Activated effector memory CD4-positive, alpha-beta T cell treated with anti-CD3 and anti-CD28 coated beads, Interleukin-2, amount 50 U/mL, for 16 hours (primary cell): Measurements from ENCODE around the gene MYH7.
A peak's percentile ranks its signal among the peaks of the same experiment; 100 is the strongest.

ENCODE experiments used
- DNase-seq: peaks from one replicate; pipeline ENCODE4 v3.0.0-alpha.2; 2020

Gene MYH7

DNA sequence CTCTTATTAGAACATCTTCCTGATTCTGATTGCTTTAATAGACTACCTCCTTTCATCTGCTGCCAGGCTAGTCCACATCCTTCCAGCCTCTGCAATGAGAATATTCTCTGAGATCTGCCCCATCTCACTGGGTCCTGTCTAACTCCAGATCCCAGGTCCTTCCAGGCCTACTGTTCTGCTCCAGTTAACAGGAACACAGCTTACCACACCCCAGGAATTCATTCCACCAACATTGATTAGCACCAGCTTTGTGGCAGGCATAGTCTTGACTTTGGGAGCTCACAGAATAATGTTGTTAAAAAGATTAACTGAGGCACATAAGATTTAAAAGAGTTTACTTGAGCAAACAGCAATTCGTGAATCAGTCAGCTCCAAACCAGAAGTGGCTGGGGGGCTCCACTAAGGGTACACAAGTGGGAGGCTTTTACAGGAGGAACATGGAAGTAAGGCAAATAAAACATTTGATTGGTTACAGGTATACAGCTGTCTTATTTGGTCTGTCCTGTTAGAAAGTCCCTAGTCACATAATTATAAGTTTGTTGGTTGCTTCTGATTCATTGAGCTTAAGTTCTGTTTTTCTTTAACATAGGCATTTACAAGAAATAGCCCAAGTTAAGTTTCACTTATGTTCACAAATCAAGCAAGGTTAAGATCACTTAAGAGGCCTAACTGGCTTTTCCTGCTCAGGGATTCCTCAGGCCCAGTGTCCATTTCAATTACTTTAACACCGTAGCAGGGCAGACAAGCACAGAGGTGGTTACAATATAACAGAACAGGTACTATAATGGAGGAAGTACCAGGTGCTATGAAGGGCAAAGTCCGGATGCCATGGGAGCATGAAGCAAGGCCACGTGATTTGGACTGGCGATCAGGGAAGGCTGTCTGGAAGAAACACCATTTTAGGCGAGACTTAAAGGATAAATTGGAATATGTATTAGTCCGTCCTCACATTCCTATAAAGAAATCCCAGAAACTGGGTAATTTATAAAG lies 12.2 kb upstream of the MYH7 start:
- no peak for DNase-seq

DNA sequence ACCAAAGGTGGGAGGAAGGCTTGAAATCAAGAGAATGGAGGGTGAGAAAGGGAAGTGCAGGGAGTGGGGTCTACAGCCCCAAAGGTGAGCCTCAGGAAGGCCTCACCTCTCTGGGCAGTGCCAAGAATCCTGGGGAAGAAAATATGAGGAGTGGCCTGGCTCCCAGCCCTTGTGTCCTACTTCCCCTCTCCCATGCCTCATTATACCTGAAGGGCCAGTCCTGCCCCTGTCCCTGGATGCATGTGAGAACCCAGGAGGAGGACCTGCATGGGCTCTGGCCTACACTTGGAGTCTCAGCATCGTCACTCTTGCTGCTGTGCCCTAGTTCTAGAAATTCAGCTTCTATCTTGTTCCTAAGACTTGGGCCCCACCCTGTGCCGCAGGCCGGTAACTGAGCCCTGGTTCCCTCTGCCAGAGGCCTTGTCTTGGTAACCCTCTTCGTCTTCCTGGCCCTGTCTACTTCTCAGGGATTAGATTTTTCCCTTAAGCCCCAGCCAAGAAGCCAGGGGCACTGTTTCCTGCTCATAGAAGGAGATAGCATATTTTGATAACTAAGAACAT lies 10.9 kb upstream of the MYH7 start:
- no peak for DNase-seq

DNA sequence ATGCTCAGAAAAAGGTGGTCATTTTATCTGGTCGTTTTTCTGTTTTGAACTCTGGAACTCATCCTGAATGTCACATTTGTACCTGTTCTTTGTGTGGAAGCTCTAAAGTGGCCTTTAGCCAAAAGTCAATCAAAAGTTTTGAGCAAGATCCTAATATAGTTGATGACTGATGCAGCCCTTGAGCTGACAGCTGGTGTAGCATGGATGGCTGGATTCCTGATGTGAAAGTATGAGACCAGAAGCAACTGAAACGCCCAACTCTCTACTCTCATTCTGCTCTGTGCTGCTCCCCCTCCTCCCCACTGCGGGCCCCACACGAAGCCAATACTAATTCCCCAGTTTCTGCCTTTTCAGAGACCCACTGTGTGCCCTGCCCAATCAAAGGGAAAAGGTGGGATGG lies 10.3 kb upstream of the MYH7 start:
- no peak for DNase-seq

DNA sequence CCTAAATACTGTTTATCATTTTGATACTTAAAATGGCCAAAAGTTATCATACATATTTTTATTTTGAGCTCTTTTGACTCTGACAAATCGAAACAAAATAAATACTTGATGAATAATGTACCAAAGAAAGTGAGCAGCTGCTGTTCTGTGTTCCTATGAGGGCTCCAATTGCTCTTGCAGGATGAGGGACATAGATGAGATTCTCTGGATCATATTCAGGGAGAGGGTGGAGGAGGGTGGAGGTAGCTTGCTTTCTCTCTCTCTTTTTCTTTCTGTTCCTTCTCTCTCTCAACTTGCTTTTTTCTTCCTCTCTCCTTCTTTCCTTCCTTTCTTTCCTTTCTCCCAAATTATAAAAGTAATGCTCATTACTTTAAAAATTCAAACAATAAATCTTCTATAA lies 8.9 kb upstream of the MYH7 start:
- no peak for DNase-seq

DNA sequence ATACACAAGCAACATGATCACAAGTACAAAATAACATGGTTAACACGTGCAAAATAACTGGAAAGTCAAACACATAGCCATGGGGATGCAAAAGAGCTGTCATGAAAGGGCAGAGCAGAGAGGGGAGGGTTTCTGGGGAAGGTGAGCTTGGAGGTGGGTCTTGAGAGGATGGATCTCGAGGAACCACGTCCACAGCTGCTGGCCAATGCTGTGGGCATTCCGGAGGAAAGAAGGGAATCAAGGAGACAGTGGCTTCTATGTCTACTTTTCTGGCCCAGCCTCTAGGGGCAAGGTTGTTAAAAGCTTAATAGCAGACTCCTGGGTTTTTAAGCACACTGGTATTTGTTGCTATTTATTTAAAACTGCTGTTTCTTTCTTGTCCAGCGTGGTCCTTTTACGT lies 8.4 kb upstream of the MYH7 start:
- no peak for DNase-seq

DNA sequence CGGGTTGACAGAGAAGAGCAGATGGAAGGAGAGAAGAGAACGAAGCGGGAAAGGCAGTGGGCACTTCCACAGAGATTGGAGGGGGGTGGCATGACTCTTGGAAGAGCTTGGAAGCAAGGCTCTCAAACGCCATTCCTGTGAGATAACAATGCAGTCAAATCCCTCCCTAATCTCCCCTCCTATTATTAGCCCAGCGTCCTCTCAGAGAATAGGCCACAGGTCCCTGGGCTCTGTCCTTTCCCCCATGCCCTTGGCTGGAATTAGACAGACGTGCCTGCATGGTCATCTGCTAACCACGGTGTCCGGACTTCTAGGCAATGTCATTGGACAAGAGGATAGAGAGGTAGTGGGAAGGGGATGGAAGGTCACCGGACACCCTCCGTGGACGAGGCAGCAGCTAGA lies 8.0 kb upstream of the MYH7 start:
- no peak for DNase-seq

DNA sequence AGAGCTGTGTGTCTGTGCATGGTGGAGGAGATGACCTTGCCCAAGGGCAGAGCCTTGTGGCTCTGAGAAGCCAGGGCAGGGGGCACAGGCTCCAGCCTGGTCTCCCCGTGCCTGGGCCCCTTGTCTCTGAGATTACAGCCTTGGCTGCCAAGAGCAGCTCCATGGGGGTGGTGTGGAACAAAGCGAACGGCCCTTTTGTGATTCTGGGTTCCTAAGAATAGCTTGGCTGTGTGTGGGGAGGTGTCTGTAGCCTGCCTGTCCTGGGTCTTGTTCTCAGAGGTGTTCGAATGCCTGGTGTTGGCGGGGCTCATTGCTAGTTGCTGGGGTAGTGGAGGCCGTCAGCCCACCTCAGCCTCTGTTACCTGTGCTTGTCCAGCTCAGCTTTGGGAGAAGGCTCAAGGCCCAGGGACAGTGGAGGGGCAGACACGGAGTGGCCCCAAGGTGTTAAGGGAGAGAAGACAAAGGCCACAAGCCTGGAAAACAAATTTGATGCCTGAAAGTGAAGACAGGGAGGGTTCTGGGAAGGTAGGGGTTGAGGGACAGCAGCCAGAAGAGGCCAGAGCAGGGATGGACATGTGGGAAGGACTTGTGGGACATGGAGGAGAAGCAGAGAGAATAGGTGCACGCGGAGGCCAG lies 7.4 kb upstream of the MYH7 start:
- peak; percentile 54 for DNase-seq

DNA sequence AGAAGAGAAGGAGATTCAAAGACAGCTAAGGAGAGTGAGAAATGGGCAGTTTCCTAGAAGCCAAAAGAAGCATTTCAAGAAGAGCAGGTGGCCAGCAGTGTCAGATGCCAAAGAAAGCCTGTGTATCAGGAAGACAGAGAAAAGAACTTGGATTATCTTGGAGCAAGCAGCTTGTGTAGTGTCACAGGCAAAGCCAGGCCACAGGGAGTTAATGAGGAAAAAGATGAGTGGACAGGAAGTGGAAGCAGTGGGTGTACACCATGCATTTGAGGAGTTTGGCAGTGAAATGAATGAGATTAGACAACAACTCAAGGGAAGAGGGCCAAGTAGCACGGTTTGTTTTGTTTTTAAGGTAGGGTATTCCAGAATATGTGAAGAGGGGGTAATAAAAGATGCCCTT lies 5.6 kb upstream of the MYH7 start:
- DNase-seq, result no peak

DNA sequence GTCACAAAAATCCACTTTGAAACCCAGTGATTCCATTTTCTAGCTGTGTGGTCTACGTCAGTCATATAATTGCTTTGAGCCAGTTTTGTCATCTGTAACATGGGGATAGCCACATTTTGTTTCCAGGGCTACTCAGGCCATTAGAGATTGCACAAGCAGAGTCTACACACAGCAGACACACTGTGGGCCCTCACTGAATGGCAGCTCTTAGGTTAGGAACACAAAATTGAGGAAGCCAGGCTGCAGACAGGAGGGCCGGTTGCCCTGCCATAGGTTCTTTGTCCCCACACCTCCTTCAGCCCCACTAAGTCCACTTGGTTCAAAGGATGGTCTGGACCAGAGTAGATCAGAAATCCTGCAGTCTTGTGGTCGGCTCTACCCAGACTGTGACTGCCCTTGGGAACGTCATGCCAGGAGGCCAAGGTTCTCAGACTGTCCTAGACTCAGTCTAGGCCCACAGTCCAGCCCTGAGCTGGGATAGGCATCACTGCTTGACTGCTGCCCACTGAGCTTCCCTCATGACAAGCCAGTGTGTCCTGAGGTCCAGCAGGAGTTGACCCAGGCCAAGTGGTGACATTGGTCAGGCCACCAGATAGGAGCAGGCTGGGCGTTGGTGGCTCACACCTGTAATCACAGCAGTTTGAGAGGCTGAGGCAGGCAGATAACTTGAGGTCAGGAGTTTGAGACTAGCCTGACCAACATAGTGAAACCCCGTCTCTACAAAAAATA lies 3.8 kb upstream of the MYH7 start:
- peak; percentile 22 for DNase-seq

DNA sequence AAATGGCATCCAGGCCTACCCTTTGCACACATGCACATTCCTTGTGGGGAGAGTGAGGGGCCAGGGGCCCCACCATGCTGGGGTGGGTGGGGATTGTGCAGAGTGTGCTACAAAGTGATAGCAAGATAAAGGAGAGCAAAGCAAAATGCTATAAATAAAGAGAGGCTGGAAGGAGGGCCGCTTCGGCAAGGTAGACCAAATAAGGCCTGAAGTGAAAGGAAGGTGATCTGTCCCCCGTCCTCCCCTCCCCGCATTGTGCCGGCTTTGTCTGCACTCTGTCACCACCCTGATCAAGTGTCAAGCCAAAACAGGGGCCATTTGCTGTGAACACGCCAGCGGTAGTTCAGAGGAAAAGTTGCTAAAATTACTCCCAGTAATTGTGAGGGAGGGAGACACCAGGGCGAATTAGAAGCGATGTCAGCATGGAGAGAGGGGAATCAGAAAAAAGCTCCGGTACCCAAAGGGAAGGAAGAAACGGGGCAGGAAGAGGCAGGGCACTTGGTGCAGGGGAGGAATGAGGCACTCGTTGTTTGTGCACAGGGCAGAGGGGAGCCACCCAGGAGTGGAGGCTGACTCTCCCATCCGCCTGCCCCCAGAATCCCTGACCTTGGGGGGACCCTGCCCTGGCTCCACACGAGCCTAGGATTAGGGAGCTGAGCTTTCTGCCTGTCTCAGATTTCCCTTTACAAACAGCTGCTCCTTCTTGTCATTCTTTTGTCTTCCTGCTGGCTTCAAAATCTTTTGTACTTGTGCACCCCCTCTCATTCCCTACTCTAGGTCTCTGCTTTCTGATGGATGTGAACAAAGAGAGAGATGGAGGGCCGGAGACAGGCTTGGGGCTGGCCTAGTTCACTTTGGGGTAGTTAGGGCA lies 2.9 kb upstream of the MYH7 start:
- DNase-seq, result peak; percentile 31

DNA sequence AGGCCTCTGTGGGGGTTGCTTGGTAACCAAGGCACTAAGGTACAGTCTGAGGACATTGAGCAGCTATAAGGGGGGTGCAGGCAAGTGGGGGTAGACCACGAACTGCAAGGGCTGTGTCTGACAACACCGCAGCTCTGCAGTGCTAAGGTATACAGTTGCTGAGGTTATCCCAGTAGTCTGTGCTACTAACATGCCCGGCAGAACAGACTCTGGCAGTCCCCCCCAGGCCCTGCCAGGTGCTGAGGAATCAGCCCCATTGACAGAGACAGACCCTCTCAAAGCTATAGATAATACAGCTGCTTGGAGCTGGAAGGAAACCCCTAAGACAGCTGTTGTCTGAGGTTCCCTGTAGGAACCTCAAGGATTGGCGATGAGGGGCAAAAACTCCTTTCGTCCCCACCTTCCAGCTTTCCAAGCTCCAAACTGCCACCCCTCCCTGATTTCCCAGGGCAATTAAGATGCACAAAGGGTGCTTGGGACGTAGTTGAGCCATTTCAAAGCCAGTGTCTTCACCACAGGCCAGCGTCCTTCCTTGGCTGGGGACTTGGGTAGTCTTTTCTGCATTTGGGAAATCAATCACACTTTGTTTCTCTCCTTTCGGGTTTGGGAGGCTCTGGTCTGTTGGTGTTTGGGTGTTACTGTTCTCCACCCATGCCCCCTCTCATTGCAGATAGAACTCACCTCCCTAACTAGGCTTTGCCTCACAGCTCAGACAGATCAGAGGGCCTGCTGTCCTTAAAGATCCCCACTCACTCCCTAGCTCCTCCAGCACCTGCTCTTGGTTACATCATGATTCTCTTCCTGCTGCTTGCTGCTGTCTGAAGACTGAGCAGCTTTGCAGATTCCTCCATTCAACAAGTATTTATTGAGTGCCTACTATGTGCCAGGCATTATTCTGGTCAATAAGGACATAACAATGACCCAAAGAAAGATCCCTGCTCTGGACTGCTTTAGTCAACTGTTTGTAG lies 2.0 kb upstream of the MYH7 start:
- peak; percentile 37 for DNase-seq

DNA sequence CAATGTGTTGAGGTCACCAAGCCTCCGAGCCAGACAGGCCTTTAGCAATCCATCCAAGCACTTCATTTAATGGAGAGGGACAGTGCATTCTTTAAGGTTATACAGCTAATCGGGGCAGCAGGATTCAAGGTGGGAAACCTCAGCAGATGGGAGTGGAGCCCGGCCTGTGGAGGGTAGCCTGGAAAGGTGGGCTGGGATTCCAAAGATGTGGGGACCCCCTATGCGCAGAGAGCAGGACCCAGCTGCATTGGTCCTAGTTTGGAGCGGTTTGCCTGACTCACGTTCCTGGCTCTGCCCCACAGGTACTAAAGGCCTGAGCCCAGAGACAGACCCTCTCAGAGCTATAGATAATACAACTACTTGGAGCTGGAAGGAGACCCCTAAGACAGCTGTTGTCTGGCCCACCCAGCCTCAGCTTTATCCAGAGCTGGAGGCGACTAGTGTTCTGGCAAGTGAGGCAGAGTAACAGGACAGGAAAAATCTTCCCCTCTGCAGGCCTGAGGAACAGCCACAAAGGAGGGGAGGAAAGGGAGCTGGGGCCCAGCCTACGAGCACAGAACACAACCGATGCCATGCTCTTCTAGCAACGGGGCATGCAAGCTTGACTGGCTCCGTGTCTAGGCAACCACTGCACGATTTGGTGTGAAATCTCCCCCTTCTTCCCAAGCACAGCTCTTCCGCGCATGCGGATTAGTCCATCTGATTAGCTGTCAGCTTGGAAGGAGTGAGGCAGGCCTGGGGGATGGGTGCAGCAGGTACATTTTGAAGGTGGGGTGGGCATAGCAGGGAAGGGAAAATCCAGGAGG lies 1.1 kb upstream of the MYH7 start:
- peak; percentile 46 for DNase-seq

DNA sequence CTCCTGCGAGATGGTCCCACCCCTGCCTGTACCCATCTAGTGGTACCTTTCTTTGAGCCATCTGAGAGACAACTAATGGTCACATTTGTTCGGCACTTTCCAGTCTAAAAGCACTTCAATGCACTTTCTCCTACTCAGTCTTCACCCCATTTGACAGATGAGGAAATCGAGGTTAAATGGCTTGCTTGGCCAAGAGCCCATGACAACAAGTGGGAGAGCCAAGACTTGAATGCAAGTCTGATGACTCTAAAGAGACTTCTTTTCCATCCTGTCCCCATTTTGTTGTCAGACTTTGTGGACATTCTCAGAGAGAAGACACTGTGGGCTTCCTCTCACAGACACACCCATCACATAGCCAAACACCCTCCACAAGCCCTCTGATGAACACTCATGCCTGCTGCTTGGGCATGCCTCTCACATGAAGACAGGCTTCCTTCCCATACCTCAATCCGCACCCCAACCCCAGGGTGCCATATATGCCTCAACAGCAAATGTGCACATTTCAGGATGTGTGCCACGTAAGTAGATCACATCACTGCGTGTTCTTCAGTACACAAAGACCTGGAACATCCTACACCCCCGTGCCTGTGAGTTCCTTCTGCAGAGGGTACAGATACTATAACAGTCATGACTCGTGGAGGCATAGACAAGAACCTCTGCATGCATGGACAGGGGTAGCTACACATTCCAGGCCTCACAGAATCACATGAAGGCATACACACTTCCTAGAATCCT lies 805 bp downstream of the MYH7 start:
- peak; percentile 21 for DNase-seq

DNA sequence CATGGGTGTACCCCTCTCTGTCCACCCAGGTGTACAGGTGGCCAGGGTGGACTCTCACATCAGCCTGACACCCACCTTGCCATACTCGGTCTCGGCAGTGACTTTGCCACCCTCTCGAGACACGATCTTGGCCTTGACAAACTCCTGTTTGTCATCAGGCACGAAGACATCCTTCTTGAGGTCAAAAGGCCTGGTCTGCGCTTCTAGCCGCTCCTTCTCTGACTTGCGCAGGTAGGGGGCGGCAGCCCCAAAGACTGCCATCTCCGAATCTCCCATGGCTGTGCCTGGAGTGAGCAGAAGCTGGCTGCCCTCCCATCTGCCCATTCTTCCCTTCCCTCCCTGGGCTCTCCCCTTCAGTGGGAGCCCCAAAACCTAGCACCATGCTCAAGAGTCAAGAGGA lies 2.0 kb downstream of the MYH7 start:
- DNase-seq, result peak; percentile 21

DNA sequence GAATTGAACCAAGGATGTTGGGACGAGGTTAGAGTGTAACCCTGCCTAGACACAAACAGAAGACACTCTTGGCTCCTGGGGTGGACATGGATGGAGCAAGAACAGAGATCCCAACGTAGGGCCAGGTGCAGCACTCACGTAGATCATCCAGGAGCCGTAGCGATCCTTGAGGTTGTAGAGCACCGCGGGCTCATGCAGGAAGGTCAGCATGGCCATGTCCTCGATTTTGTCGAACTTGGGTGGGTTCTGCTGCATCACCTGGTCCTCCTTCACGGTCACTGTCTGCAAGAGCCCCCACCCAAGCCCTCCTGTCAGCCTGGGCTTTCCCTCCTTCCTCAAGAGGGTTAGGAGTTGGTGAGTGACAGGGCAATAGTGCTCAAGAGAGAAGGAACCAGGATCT lies 2.5 kb downstream of the MYH7 start:
- peak; percentile 30 for DNase-seq

DNA sequence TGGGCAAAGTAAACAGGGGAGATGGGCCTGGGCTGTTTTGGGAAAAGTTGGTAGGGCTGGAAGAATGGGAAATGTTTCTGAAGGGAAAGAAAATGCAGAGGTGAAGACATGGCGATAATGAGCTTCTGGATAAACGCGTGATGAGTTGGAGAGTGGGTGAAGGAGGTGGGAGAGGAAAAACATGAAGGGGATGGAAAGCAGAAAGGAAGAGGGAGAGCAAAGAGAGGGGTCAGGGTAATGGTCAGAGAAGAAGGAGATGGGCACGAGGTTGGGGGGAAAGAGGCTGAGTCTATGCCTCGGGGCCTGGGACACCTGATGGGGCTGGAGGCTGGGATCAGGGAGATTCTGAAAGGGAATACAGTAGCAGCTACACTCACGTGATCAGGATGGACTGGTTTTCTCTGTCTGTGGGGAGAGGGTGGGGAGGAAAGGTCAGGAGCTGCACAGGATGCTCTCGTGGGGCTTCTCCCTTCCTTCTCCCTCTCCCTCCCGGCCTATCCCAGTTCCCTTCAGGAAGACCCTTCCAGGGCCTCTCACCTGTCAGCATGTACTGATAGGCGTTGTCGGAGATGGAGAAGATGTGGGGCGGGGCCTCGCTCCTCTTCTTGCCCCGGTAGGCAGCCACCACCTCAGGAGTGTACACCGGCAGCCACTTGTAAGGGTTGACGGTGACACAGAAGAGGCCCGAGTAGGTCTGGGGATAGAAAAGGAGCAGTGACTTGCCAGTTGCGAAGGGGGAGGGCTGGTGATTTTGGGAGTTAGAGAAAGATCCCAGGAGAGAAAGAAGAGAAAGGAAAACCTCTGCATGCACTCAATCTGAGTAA lies 3.1 kb downstream of the MYH7 start:
- DNase-seq, result peak; percentile 49

DNA sequence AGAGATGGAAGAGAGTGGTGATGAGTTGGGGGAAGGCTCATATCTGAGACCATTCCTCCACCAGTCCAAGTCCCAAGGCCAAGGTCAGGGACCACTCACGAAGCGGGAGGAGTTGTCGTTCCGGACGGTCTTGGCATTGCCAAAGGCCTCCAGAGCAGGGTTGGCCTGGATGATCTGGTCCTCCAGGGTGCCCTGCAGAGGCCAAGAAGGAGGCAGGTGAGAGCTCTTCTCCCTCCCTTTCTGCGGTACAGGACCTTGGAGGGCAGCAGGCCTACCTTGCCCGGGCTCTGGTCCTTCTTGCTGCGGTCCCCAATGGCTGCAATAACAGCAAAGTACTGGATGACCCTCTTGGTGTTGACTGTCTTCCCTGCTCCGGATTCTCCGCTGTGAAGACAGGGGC lies 4.0 kb downstream of the MYH7 start:
- peak; percentile 54 for DNase-seq

DNA sequence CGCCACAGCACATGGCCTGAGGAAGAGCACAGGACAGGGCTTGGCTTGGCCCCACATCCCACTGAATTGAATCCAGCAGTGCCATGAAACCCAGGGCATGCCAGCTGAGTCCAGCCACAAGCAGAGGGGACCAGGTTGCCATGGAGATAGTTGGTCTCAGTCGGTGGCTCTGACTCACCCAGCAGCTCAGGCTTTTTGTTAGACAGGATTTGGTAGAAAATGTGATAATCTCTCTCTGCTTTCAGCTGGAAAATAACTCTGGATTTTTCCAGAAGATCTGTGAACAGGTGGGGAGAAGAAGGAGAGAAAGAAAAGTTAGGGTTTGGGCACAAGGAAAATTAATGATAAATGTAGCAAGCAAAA lies 4.8 kb downstream of the MYH7 start:
- DNase-seq, result no peak
